Choroid plexus epithelial cell (primary cell): ENCODE results near the gene MCM9.
"Not testable (repeated sequence)": the region's sequence is repeated elsewhere in the genome, so short reads cannot be mapped to it uniquely, and the experiment has no call there.

ENCODE experiments used
- DNase-seq: peaks from one replicate; pipeline ENCODE4 v3.0.0-alpha.2; 2010; ENCODE audit warnings: low read depth
- H3K4me3 ChIP-seq: 2 replicates; pipeline ENCODE4 v1.5.1; 2011; ENCODE audit warnings: low read depth, mild to moderate bottlenecking, control low read depth, low read length, moderate library complexity
- CTCF ChIP-seq: conservative IDR thresholded peaks from 2 replicates; pipeline ENCODE4 v1.5.1; 2011; ENCODE audit warnings: low read depth, mild to moderate bottlenecking, control low read depth, inconsistent platforms, low read length, moderate library complexity

MCM9 gene

DNA sequence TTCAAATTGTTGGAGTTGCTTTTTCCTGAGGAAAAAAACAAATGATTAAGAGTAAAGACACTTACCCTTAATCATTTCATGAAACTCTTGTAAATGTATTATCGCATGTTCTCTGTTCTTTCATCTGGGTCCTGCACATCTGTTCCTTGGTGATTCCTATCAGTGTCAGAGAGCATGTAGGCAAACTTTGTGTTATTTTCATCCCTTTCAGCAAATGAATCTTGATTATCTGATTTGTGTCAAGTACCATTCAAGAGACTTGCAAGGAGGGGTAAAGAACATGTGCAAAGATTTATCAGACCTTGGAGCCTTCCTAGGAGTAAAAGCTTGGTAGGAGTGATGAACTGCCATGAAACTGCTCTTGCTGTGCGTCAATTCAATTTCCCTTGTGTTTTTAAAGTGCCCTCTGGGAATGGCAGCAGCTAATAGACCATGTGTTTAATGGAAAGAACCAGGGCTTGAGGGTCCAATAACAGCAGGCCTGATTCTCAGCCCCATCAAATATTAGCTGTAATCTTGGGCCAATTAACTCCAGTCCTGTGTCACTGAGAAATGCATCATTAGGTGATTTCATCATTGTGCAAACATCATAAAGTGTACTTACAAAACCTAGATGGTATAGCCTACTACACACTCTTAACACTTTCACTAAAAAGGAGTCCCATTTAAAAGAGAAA is 164.7 kb downstream of the MCM9 start:
- no peak for TF ChIP-seq CTCF
- no peak for DNase-seq
- no peak overlapping the region for H3K4me3 ChIP-seq

- peak; percentile 28 for DNase-seq
- TF ChIP-seq CTCF = no peak
- no peak overlapping the region for H3K4me3 ChIP-seq
Observed at GRCh38 chr6:118768904-118769325, 166.0 kb downstream of the MCM9 start.

- H3K4me3 ChIP-seq = no peak overlapping the region
- TF ChIP-seq CTCF = no peak
- no peak for DNase-seq
Observed at GRCh38 chr6:118768441-118768840, 166.5 kb downstream of the MCM9 start.

- H3K4me3 ChIP-seq, DNase-seq: not testable (repeated sequence)
Observed at GRCh38 chr6:118765316-118765715, 169.6 kb downstream of the MCM9 start.

DNA sequence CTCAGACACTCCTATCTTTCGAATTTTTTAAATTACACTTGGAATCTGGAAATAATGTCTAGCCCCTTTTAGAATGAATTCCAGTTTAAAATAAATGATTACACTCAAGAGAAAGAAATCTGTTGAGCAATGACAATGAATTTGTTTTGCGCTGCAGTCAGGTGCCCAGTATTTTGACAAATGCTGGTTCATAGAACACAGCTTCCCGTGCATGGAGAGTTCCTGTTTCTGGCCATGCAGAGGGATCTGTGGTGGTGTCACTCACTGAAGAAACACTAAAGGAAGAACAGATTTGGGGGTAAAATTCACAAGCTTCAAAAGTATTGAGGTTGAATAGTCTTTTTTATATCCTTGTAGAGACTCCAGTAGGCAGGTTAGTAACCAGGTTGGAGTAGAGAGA is 170.2 kb downstream of the MCM9 start:
- no peak for DNase-seq
- no peak for TF ChIP-seq CTCF
- H3K4me3 ChIP-seq = no peak overlapping the region
